GM12892 (cell line): ENCODE data around the gene LIMK2.

Experiments
- POLR2A ChIP-seq: IDR thresholded peaks from 2 replicates; pipeline ENCODE4 v1.6.1; 2011; ENCODE audit warnings: low read depth, low read length, control low read depth
- POLR2AphosphoS5 ChIP-seq: IDR thresholded peaks from 2 replicates; pipeline ENCODE4 v1.6.1; 2011; ENCODE audit warnings: low read depth, low read length, control low read depth
- TAF1 ChIP-seq: IDR thresholded peaks from 2 replicates; pipeline ENCODE4 v1.6.1; 2011; ENCODE audit warnings: low read depth, mild to moderate bottlenecking, control low read depth, low read length, borderline replicate concordance

GRCh38 chr22:31247726-31248125 lies 35.6 kb downstream of the LIMK2 start:
- TF ChIP-seq POLR2A: no peak
- no peak for TF ChIP-seq POLR2AphosphoS5
- TF ChIP-seq TAF1: no peak
